ENCODE data around the gene BNC1.

DNA sequence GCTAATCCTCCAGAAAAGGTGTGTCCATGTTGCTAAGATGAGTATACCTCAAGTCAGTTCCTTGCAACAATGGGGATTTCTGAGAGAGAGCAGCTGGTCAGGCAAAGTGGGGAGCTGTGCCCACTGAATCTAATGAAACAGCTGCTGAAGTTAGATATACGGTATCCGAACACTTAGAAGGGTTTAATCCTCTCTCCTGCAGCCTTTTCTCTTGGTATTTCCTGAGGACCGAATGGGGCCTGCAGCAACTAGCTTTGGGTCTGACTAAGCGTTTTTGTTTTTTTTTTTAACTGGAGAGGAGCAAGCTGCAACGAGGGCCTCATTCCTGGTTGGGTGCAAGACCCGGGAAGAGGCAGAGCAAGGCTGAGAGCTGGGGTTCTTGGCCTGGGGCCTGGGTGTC, 37.6 kb upstream of the BNC1 start:
- TF ChIP-seq CTCF (IDR thresholded peaks at IDR 0.05) (no peak), POLR2A (IDR thresholded peaks at IDR 0.05) (no peak)

All from stomach (tissue), 4 donors.